BLaER1 (cell line): Measurements from ENCODE around the gene KRT35.

Experiments
- H3K27ac ChIP-seq: shearing (Covaris generic); formaldehyde crosslinking; 2 replicates; pipeline ENCODE4 v1.8.1; 2022
- H3K27me3 ChIP-seq: shearing (Covaris generic); formaldehyde crosslinking; 2 replicates; pipeline ENCODE4 v1.8.1; 2022
- H3K36me3 ChIP-seq: shearing (Covaris generic); formaldehyde crosslinking; 2 replicates; pipeline ENCODE4 v1.8.1; 2022
- H3K4me1 ChIP-seq: shearing (Covaris generic); formaldehyde crosslinking; 2 replicates; pipeline ENCODE4 v1.8.1; 2022
- H3K4me2 ChIP-seq: shearing (Covaris generic); formaldehyde crosslinking; 2 replicates; pipeline ENCODE4 v1.8.1; 2022
- H3K4me3 ChIP-seq: shearing (Covaris generic); formaldehyde crosslinking; 2 replicates; pipeline ENCODE4 v1.8.1; 2022
- H3K9ac ChIP-seq: shearing (Covaris generic); formaldehyde crosslinking; 2 replicates; pipeline ENCODE4 v1.8.1; 2022
- H3K9me3 ChIP-seq: shearing (Covaris generic); formaldehyde crosslinking; 2 replicates; pipeline ENCODE4 v1.8.1; 2022
- H4K20me1 ChIP-seq: shearing (Covaris generic); formaldehyde crosslinking; 2 replicates; pipeline ENCODE4 v1.8.1; 2022
- Cebpa-rat ChIP-seq: shearing (Covaris generic); IDR thresholded peaks from 2 replicates; pipeline ENCODE4 v1.8.1; 2022

KRT35 gene

GRCh38 chr17:41476866-41477815 lies 3.8 kb downstream of the KRT35 start:
- no peak for TF ChIP-seq Cebpa-rat
- Histone ChIP-seq H3K9me3 (peaks cover 4% of the 10 kb centered on the region; the same call in 1 of the 2 replicates), H3K27me3 (no peaks in the 10 kb centered on the region), H3K36me3 (no peaks in the 10 kb centered on the region), H3K27ac (no peak overlapping the region), H3K9ac (no peak overlapping the region), H4K20me1 (no peaks in the 10 kb centered on the region), H3K4me2 (no peak overlapping the region), H3K4me1 (peaks cover 7% of the 10 kb centered on the region; the same call in 1 of the 2 replicates), H3K4me3 (no peak overlapping the region)

DNA sequence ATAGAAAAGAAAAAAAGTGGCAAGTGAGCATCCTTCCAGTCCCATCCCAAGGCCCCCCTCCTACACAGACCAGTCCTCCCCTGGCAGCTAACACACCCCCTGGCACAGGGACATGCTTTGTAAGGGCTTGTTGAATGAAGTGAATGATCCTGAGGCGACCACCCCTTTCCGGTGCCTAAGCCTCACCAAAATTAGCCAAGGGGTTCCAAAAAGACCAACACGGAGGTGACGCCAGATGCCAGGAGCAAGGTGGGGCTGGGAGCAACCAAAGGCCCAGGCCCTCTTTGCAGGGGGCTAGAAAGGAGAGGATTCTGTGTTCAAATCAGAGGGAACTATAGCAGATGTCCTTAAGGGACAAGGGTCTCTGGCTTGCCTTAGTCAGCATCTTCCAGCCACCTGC lies 5.5 kb downstream of the KRT35 start:
- TF ChIP-seq Cebpa-rat, result no peak
- no peaks in the 10 kb centered on the region for H3K27me3 ChIP-seq
- H3K4me3 ChIP-seq, result no peak overlapping the region
- no peak overlapping the region for H3K9ac ChIP-seq
- H3K36me3 ChIP-seq, result no peaks in the 10 kb centered on the region
- H3K4me1 ChIP-seq, result peaks cover 7% of the 10 kb centered on the region; the same call in 1 of the 2 replicates
- no peaks in the 10 kb centered on the region for H4K20me1 ChIP-seq
- H3K4me2 ChIP-seq, result no peak overlapping the region
- H3K9me3 ChIP-seq, result peaks cover 18% of the 10 kb centered on the region
- H3K27ac ChIP-seq, result no peak overlapping the region

DNA sequence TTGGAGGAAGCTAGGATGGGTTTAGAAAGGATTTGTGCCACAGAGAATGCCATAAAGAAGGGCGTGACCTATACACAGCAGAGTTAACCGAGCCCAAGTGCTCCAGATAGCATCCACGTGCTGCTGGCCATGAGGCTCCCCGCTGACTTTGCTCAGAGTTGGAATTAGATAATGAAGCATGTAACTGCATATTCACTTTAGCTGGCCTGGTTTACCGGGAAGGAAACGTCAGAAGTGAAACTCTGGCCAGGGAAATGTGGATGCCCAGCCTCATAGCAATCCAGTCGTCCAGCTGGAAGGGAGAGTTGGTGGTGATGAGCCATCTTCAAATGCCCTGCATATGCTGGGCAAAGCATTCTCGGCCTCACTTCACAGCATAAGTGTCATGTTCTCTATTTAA lies 6.1 kb downstream of the KRT35 start:
- H3K4me3 ChIP-seq, result no peak overlapping the region
- H4K20me1 ChIP-seq, result no peaks in the 10 kb centered on the region
- no peaks in the 10 kb centered on the region for H3K27me3 ChIP-seq
- no peaks in the 10 kb centered on the region for H3K36me3 ChIP-seq
- H3K9ac ChIP-seq, result no peak overlapping the region
- TF ChIP-seq Cebpa-rat, result no peak
- H3K27ac ChIP-seq, result no peak overlapping the region
- H3K4me1 ChIP-seq, result peaks cover 2% of the 10 kb centered on the region; the same call in 1 of the 2 replicates
- H3K9me3 ChIP-seq, result peaks cover 18% of the 10 kb centered on the region
- H3K4me2 ChIP-seq, result no peak overlapping the region

DNA sequence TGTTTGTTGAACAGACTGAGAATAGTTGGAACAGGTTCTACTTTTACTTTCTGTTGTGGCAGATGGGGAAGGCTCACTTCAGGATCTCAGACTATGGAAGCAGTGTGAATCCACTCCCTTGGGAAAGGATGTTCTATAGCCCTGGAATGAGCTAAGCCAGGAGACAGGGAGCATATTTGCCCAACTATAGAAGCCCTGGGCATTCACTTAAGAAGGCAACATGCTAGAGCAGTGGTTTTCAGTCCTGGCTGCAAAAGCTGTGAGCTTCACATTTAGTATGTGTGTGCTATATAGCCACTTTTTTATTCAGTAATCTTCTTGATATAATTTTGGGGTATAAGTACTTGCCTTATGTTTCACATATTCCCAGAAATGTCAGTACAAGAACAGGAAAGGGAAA lies 12.6 kb downstream of the KRT35 start:
- Histone ChIP-seq H3K4me1 (no peaks in the 10 kb centered on the region), H3K4me3 (no peak overlapping the region), H3K4me2 (no peak overlapping the region), H3K36me3 (no peaks in the 10 kb centered on the region), H3K27me3 (no peaks in the 10 kb centered on the region), H4K20me1 (no peaks in the 10 kb centered on the region), H3K9me3 (peaks cover 28% of the 10 kb centered on the region), H3K27ac (no peak overlapping the region), H3K9ac (no peak overlapping the region)
- no peak for TF ChIP-seq Cebpa-rat

DNA sequence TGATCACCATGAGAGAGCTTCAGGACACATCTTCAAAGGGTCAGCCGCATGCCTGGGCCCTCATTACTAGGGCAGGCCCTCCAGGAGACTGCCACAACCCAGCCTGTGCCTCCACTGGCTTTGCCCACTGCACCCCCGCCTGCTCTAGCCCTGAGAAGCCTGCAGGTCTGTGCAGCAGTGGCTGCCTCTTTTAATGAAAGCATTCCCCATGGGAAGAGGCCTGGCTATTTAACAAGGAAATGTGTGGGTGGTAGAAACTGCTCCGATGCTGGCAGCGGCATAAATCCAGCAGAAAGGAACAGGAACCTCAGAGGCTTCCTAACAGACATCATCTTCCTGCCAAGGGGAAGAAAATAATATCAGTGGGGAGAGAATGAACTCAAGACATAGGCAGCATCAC lies 13.4 kb downstream of the KRT35 start:
- no peaks in the 10 kb centered on the region for H3K27me3 ChIP-seq
- H3K4me3 ChIP-seq, result no peak overlapping the region

GRCh38 chr17:41466988-41467387 lies 14.0 kb downstream of the KRT35 start, which contains the start of gene KRT32:
KRT32 (minus strand) TSS chr17:41467386; CDS start chr17:41467325, 61 bp downstream.
- Histone ChIP-seq H3K4me1 (no peaks in the 10 kb centered on the region), H3K4me3 (no peak within 1 kb of the TSS), H4K20me1 (no peaks in the 10 kb centered on the region), H3K9ac (no peak within 1 kb of the TSS), H3K27ac (no peak within 1 kb of the TSS), H3K27me3 (no peaks in the 10 kb centered on the region), H3K9me3 (peaks cover 22% of the 10 kb centered on the region), H3K36me3 (no peaks in the 10 kb centered on the region), H3K4me2 (no peak within 1 kb of the TSS)
- no peak for TF ChIP-seq Cebpa-rat

More for the DNA sequence above, 13.4 kb downstream of the KRT35 start:
- Histone ChIP-seq H3K36me3 (no peaks in the 10 kb centered on the region), H3K4me2 (no peak overlapping the region), H3K27ac (no peak overlapping the region), H3K4me1 (no peaks in the 10 kb centered on the region), H3K9me3 (peaks cover 27% of the 10 kb centered on the region), H3K9ac (no peak overlapping the region), H4K20me1 (no peaks in the 10 kb centered on the region)
- TF ChIP-seq Cebpa-rat, result no peak

- no peak overlapping the region for H3K4me2 ChIP-seq
- H3K27ac ChIP-seq, result no peak overlapping the region
- H3K9me3 ChIP-seq, result 0 out of 2 replicates have a peak, but pooled peaks cover 10% of the 10 kb centered on the region
These were observed 16.3 kb downstream of the KRT35 start for GRCh38 chr17:41464682-41465081.

GRCh38 chr17:41464173-41464572 lies 16.8 kb downstream of the KRT35 start:
- Histone ChIP-seq H4K20me1 (no peaks in the 10 kb centered on the region), H3K4me2 (no peak overlapping the region), H3K9ac (no peak overlapping the region), H3K36me3 (no peaks in the 10 kb centered on the region), H3K27me3 (no peaks in the 10 kb centered on the region), H3K9me3 (0 out of 2 replicates have a peak, but pooled peaks cover 10% of the 10 kb centered on the region), H3K27ac (no peak overlapping the region), H3K4me3 (no peak overlapping the region), H3K4me1 (no peaks in the 10 kb centered on the region)
- no peak for TF ChIP-seq Cebpa-rat

More at GRCh38 chr17:41464682-41465081, 16.3 kb downstream of the KRT35 start:
- no peaks in the 10 kb centered on the region for H4K20me1 ChIP-seq
- no peaks in the 10 kb centered on the region for H3K36me3 ChIP-seq
- H3K9ac ChIP-seq, result no peak overlapping the region
- TF ChIP-seq Cebpa-rat, result no peak
- no peak overlapping the region for H3K4me3 ChIP-seq
- no peaks in the 10 kb centered on the region for H3K4me1 ChIP-seq
- no peaks in the 10 kb centered on the region for H3K27me3 ChIP-seq

- Histone ChIP-seq H3K4me2 (no peak overlapping the region), H3K27ac (no peak overlapping the region), H3K36me3 (no peaks in the 10 kb centered on the region)
These were observed 17.2 kb downstream of the KRT35 start for GRCh38 chr17:41463746-41464145.

GRCh38 chr17:41462705-41463104 lies 18.2 kb downstream of the KRT35 start:
- H3K27ac ChIP-seq, result no peak overlapping the region

More at GRCh38 chr17:41463746-41464145, 17.2 kb downstream of the KRT35 start:
- Histone ChIP-seq H3K27me3 (no peaks in the 10 kb centered on the region), H4K20me1 (no peaks in the 10 kb centered on the region), H3K4me1 (no peaks in the 10 kb centered on the region), H3K4me3 (no peak overlapping the region), H3K9me3 (0 out of 2 replicates have a peak, but pooled peaks cover 8% of the 10 kb centered on the region), H3K9ac (no peak overlapping the region)
- no peak for TF ChIP-seq Cebpa-rat

More at GRCh38 chr17:41462705-41463104, 18.2 kb downstream of the KRT35 start:
- no peak for TF ChIP-seq Cebpa-rat
- Histone ChIP-seq H3K4me2 (no peak overlapping the region), H4K20me1 (no peaks in the 10 kb centered on the region), H3K36me3 (no peaks in the 10 kb centered on the region), H3K9ac (no peak overlapping the region), H3K9me3 (no peaks in the 10 kb centered on the region), H3K27me3 (no peaks in the 10 kb centered on the region), H3K4me3 (no peak overlapping the region), H3K4me1 (no peaks in the 10 kb centered on the region)
